SU-DHL-6 (cell line): ENCODE measurements around the gene SMAD7.

ENCODE experiments used
- H2AFZ ChIP-seq: fragments of 200-600 bp; sonication (generic); 2 replicates; pipeline ENCODE4 v1.6.1; 2014; ENCODE audit warnings: low read depth, mild to moderate bottlenecking, moderate library complexity, mixed read lengths, antibody characterized with exemption, low read length; ENCODE audit not compliant: severe bottlenecking
- H3F3A ChIP-seq: fragments of 200-600 bp; shearing (Covaris generic); 2 replicates; pipeline ENCODE4 v1.6.0; 2016; ENCODE audit warnings: antibody characterized with exemption, mild to moderate bottlenecking; ENCODE audit not compliant: insufficient read depth
- H3K27ac ChIP-seq: fragments of 200-600 bp; sonication (generic); 2 replicates; pipeline ENCODE4 v1.5.1; 2016; ENCODE audit warnings: low read depth, mild to moderate bottlenecking, low read length, moderate library complexity, mixed read lengths
- H3K27me3 ChIP-seq: fragments of 200-600 bp; sonication (generic), shearing (Covaris generic); 2 replicates; pipeline ENCODE4 v1.6.0; 2014; ENCODE audit warnings: mild to moderate bottlenecking, low read length
- H3K36me3 ChIP-seq: fragments of 200-600 bp; sonication (generic); 2 replicates; pipeline ENCODE4 v1.6.1; 2014; ENCODE audit warnings: mild to moderate bottlenecking, low read length, mixed read lengths
- H3K4me2 ChIP-seq: fragments of 300-600, 200-600 bp; shearing (Covaris generic), sonication (generic); 2 replicates; pipeline ENCODE4 v1.6.0; 2014; ENCODE audit warnings: low read length, low read depth, mild to moderate bottlenecking; ENCODE audit not compliant: poor library complexity, severe bottlenecking
- H3K4me3 ChIP-seq: fragments of 200-600 bp; sonication (generic); 2 replicates; pipeline ENCODE4 v1.5.1; 2014; ENCODE audit warnings: antibody characterized with exemption, low read length, mild to moderate bottlenecking, mixed read lengths; ENCODE audit not compliant: insufficient read depth, poor library complexity, severe bottlenecking
- H3K79me2 ChIP-seq: fragments of 200-600 bp; sonication (generic); 2 replicates; pipeline ENCODE4 v1.6.1; 2014; ENCODE audit warnings: mild to moderate bottlenecking, low read length, moderate library complexity; ENCODE audit not compliant: insufficient read depth
- H3K9ac ChIP-seq: fragments of 200-600 bp; sonication (generic); 2 replicates; pipeline ENCODE4 v1.7.0; 2014; ENCODE audit warnings: mild to moderate bottlenecking, low read length
- H3K9me2 ChIP-seq: fragments of 200-600 bp; sonication (generic); replicated peaks from 2 replicates; pipeline ENCODE4 v1.6.1; 2014; ENCODE audit warnings: low read length; ENCODE audit not compliant: insufficient read depth
- H3K9me3 ChIP-seq: fragments of 200-600 bp; sonication (generic); 2 replicates; pipeline ENCODE4 v1.6.1; 2014; ENCODE audit warnings: low read length, mixed read lengths; ENCODE audit not compliant: insufficient read depth
- H4K20me1 ChIP-seq: fragments of 200-600 bp; sonication (generic); 2 replicates; pipeline ENCODE4 v1.6.1; 2014; ENCODE audit warnings: low read depth, mild to moderate bottlenecking, antibody characterized with exemption, low read length, moderate library complexity, mixed read lengths
- CTCF ChIP-seq: fragments of 200-600 bp; sonication (generic); IDR thresholded peaks from one replicate; pipeline ENCODE4 v1.5.1; 2017; ENCODE audit warnings: antibody characterized with exemption, mild to moderate bottlenecking, low read length, moderate library complexity; ENCODE audit not compliant: insufficient read depth, poor library complexity, severe bottlenecking
- EZH2phosphoT487 ChIP-seq: fragments of 200-600 bp; sonication (generic), shearing (Covaris generic); conservative IDR thresholded peaks from 2 replicates; pipeline ENCODE4 v1.6.1; 2018; ENCODE audit warnings: mild to moderate bottlenecking, antibody characterized with exemption, low read length, moderate library complexity, mixed read lengths

Gene SMAD7

DNA sequence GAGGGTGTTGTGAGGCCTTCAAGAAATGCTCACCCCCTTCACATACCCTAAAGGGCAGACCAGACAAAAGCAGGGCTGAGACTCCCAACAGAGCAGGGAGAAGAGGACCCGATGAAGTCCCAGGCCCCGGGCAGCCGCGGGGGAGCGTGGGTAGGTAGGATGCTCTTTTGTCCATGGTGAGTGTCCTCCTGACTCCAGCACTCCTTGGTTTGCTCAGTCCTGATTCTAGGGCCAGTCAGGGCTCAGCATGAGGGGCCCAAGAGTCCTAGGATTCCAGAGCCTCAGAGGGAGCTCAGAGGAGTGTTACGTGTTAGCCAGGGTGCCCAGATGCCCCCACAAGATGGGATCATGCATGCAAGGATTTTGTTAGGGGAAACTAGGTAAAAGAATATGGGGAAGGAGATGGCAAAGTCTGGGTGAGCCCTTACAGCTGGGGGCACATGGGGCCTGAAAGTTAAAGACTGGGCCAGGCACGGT, 64.8 kb downstream of the SMAD7 start:
- no peaks in the 10 kb centered on the region for H3K36me3 ChIP-seq
- no peaks in the 10 kb centered on the region for H3K9me2 ChIP-seq
- H3K9ac ChIP-seq: no peak overlapping the region
- no peak overlapping the region for H2AFZ ChIP-seq
- H3K4me2 ChIP-seq: no peak overlapping the region
- H3K27me3 ChIP-seq: no peaks in the 10 kb centered on the region
- H3K27ac ChIP-seq: no peak overlapping the region
- no peaks in the 10 kb centered on the region for H4K20me1 ChIP-seq
- no peak overlapping the region for H3K4me3 ChIP-seq
- H3K79me2 ChIP-seq: no peaks in the 10 kb centered on the region
- no peaks in the 10 kb centered on the region for H3K9me3 ChIP-seq
- no peaks in the 10 kb centered on the region for H3F3A ChIP-seq
- TF ChIP-seq EZH2phosphoT487 (no peak), CTCF (no peak)

DNA sequence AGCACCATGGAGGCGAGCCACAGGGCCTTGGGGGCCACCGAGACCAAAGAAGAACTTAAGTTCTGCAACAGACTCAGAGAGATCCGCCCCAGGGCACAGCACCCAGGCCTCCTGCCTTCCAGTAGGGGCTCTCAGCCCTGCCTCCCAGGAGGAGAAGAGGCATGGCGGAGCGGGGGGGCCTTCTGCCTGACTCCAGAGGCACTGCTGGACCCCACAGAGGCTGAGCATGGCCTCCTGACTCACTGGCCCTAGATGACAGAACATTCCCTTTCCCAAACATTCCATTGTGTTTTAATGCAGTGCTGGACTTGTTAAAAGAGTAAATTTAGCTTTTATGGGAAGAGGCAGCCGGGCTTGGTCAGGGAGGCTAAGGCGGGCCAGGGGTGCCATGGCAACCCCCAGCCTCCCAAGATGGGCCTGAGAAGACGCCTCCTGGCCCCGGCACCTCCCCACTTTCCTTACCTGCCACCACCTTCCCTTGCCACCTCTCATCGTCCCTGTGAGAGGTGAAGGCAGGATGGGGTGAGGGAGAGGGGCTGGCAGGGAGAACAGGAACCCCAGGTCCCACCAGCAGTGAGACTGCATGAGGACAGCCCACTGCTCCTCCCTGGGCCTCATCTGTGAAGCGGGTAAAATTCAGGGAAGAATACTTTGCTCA, 65.4 kb downstream of the SMAD7 start:
- Histone ChIP-seq H3K27ac (no peak overlapping the region), H3K4me2 (no peak overlapping the region)
- TF ChIP-seq CTCF (no peak), EZH2phosphoT487 (no peak)

DNA sequence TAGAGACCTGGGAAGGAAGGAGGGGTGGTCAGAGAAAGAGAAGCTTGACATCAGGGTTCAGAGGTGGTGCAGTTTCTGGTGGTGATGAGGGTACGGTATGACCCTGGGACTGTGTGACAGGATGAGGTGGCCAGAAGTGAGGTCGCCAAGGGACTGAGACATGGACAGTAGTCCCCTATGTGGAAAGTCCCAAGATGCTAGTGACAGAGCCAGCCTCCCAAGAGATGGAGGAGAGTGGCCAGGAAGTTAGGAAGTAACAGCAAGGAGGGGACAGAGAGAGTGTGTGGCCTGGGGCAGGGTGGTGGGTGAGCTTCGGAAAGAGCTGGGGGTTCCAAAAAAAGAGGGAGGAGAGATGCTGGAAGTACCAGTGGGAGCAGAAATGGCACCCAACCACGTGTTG, 66.0 kb downstream of the SMAD7 start:
- TF ChIP-seq CTCF (no peak), EZH2phosphoT487 (no peak)
- H3K9me2 ChIP-seq: no peaks in the 10 kb centered on the region
- H4K20me1 ChIP-seq: no peaks in the 10 kb centered on the region
- H3K9ac ChIP-seq: no peak overlapping the region
- H3K79me2 ChIP-seq: no peaks in the 10 kb centered on the region
- H2AFZ ChIP-seq: no peak overlapping the region
- H3F3A ChIP-seq: no peaks in the 10 kb centered on the region
- H3K36me3 ChIP-seq: no peaks in the 10 kb centered on the region
- H3K4me2 ChIP-seq: no peak overlapping the region
- no peak overlapping the region for H3K4me3 ChIP-seq
- H3K27ac ChIP-seq: no peak overlapping the region
- H3K27me3 ChIP-seq: no peaks in the 10 kb centered on the region
- no peaks in the 10 kb centered on the region for H3K9me3 ChIP-seq

More for the DNA sequence above, 65.4 kb downstream of the SMAD7 start:
- H3K4me3 ChIP-seq: no peak overlapping the region
- no peaks in the 10 kb centered on the region for H3K36me3 ChIP-seq
- no peaks in the 10 kb centered on the region for H3K79me2 ChIP-seq
- no peaks in the 10 kb centered on the region for H4K20me1 ChIP-seq
- no peak overlapping the region for H3K9ac ChIP-seq
- no peaks in the 10 kb centered on the region for H3K27me3 ChIP-seq
- H3K9me2 ChIP-seq: no peaks in the 10 kb centered on the region
- H3K9me3 ChIP-seq: no peaks in the 10 kb centered on the region
- H3F3A ChIP-seq: no peaks in the 10 kb centered on the region
- no peak overlapping the region for H2AFZ ChIP-seq
